ENCODE measurements around the gene IL1R2. TPM values are rescaled to one million over a fixed set of nuclear protein-coding genes. Genes with fewer than 3 reads are reported as not detected.

Gene IL1R2
- total and polyA plus RNA-seq, 2 of the 13 experiments (the other 11 are each of a cell fraction or from before 2014, with no cell fraction given), result 3.6 to 7.3 TPM

DNA sequence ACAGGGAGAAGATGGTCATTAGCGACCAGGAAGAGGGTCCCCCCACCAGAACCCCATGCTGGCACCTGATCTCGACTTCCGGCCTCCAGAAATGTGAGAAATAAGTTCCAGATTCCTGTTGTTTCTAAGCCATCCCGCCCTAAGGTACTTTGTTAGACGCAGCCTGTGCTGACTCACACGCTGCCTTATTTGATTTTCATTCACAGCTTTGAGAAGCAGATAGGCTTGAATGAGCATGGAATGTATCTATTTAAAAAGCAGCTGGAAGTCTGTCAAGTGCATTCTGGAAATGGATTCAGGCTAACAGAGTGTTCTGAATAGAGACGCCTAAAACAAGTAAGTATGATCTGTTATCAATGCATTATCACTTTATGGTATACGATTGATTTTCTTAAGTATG lies 8.3 kb upstream of the IL1R2 start:
- DNase-seq (ENCODE audit: low spot score) (no peak), FAIRE-seq (no peak), ATAC-seq (no peak)
- BruUV-seq (replicated peaks), result no TSS peak
- Histone ChIP-seq H3K9me3 (ENCODE audit: low read length) (no peaks in the 10 kb centered on the region), H3K36me3 (replicated peaks in 1 of 2; ENCODE audit: control insufficient read depth in 1 of 2, insufficient read depth in 2 of 2, low read length in 2 of 2) (no peaks in the 10 kb centered on the region), H3K4me1 (ENCODE audit: insufficient read depth, low read length) (peaks cover 44% of the 10 kb centered on the region), H3K27ac (ENCODE audit: extremely low read length, insufficient read depth, low read length) (no peak overlapping the region), H3K79me2 (ENCODE audit: insufficient read depth, low read length) (no peaks in the 10 kb centered on the region), H3K4me2 (ENCODE audit: low read depth, low read length) (no peak overlapping the region), H3K27me3 (ENCODE audit: control insufficient read depth in 1 of 2, insufficient read depth in 2 of 2, low read length in 2 of 2) (peaks cover 3 to 18% of the 10 kb centered on the region in 2 experiments; a peak in 3 of 5 replicates), H2AFZ (ENCODE audit: low read length) (no peak overlapping the region), H3K4me3 (replicated peaks in 1 of 3; ENCODE audit: insufficient read depth in 1 of 3, low read depth in 2 of 3, low read length in 3 of 3) (no peak overlapping the region), H3K9ac (ENCODE audit: insufficient read depth, low read depth, low read length) (no peak overlapping the region), H4K20me1 (ENCODE audit: insufficient read depth, low read length) (no peaks in the 10 kb centered on the region)
- intact Hi-C loops (cut with micrococcal nuclease; ENCODE audit: unreplicated experiment) (loop anchor here (10.0 kb wide), 1 partner anchor 49 kb away; no protein-coding TSS in a partner anchor), in situ Hi-C loops (cut with HindIII; ENCODE audit: extremely low pct_ligation_motif_present, low pct_unique_long_range_greater_than_20kb) (loop anchor here (5.0 kb wide), 1 partner anchor 86 kb away; no protein-coding TSS in a partner anchor)
- WGBS (ENCODE audit: low lambda C conversion rate), result 36% methylated on average over 8 of the region's 8 CpGs
- ChIA-PET POLR2A (no interaction called here), CTCF (ENCODE audit: low intra/inter-chr PET ratio, low total read pairs) (no interaction called here)
- TF ChIP-seq ZNF282 (IDR thresholded peaks at IDR 0.05; ENCODE audit: partially characterized antibody), result no peak
- TF ChIP-seq, protein P1, sequence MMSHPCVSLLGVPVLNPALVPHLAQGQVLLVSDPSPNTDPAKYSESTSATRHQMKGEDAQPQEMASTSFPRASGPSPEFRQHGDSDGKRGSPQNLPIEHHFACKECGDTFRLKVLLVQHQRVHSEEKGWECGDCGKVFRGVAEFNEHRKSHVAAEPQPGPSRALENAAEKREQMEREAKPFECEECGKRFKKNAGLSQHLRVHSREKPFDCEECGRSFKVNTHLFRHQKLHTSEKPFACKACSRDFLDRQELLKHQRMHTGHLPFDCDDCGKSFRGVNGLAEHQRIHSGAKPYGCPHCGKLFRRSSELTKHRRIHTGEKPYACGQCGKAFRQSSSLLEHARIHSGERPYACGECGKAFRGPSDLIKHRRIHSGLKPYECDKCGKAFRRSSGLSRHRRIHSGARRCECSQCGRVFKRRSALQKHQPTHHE (CRISPR knock-in tag; IDR thresholded peaks at IDR 0.05; ENCODE audit: borderline replicate concordance), result no peak
- TF ChIP-seq, protein P2, sequence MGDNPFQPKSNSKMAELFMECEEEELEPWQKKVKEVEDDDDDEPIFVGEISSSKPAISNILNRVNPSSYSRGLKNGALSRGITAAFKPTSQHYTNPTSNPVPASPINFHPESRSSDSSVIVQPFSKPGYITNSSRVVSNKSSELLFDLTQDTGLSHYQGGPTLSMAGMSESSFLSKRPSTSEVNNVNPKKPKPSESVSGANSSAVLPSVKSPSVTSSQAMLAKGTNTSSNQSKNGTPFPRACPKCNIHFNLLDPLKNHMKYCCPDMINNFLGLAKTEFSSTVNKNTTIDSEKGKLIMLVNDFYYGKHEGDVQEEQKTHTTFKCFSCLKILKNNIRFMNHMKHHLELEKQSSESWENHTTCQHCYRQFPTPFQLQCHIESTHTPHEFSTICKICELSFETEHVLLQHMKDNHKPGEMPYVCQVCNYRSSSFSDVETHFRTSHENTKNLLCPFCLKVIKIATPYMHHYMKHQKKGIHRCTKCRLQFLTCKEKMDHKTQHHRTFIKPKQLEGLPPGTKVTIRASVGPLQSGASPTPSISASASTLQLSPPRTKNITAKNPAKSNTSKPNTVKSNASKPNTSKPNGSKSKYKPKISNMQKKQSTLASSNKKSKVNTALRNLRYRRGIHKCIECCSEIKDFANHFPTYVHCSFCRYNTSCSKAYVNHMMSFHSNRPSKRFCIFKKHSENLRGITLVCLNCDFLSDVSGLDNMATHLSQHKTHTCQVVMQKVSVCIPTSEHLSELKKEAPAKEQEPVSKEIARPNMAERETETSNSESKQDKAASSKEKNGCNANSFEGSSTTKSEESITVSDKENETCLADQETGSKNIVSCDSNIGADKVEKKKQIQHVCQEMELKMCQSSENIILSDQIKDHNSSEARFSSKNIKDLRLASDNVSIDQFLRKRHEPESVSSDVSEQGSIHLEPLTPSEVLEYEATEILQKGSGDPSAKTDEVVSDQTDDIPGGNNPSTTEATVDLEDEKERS (CRISPR knock-in tag; IDR thresholded peaks at IDR 0.05), result no peak
- TF ChIP-seq ZNF143 (CRISPR knock-in tag; IDR thresholded peaks at IDR 0.05), result no peak
- TF ChIP-seq, protein P3, sequence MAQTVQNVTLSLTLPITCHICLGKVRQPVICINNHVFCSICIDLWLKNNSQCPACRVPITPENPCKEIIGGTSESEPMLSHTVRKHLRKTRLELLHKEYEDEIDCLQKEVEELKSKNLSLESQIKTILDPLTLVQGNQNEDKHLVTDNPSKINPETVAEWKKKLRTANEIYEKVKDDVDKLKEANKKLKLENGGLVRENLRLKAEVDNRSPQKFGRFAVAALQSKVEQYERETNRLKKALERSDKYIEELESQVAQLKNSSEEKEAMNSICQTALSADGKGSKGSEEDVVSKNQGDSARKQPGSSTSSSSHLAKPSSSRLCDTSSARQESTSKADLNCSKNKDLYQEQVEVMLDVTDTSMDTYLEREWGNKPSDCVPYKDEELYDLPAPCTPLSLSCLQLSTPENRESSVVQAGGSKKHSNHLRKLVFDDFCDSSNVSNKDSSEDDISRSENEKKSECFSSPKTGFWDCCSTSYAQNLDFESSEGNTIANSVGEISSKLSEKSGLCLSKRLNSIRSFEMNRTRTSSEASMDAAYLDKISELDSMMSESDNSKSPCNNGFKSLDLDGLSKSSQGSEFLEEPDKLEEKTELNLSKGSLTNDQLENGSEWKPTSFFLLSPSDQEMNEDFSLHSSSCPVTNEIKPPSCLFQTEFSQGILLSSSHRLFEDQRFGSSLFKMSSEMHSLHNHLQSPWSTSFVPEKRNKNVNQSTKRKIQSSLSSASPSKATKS (CRISPR knock-in tag; IDR thresholded peaks at IDR 0.05), result no peak
- TF ChIP-seq, protein P4, sequence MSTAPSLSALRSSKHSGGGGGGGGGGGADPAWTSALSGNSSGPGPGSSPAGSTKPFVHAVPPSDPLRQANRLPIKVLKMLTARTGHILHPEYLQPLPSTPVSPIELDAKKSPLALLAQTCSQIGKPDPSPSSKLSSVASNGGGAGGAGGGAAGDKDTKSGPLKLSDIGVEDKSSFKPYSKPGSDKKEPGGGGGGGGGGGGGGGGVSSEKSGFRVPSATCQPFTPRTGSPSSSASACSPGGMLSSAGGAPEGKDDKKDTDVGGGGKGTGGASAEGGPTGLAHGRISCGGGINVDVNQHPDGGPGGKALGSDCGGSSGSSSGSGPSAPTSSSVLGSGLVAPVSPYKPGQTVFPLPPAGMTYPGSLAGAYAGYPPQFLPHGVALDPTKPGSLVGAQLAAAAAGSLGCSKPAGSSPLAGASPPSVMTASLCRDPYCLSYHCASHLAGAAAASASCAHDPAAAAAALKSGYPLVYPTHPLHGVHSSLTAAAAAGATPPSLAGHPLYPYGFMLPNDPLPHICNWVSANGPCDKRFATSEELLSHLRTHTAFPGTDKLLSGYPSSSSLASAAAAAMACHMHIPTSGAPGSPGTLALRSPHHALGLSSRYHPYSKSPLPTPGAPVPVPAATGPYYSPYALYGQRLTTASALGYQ (CRISPR knock-in tag; IDR thresholded peaks at IDR 0.05), result no peak
- no peak for TF ChIP-seq ZNF431 (CRISPR knock-in tag; IDR thresholded peaks at IDR 0.05; ENCODE audit: borderline replicate concordance, low read depth)
- no peak for TF ChIP-seq ZC3H13 (CRISPR knock-in tag; IDR thresholded peaks at IDR 0.05)
- TF ChIP-seq, protein P5, sequence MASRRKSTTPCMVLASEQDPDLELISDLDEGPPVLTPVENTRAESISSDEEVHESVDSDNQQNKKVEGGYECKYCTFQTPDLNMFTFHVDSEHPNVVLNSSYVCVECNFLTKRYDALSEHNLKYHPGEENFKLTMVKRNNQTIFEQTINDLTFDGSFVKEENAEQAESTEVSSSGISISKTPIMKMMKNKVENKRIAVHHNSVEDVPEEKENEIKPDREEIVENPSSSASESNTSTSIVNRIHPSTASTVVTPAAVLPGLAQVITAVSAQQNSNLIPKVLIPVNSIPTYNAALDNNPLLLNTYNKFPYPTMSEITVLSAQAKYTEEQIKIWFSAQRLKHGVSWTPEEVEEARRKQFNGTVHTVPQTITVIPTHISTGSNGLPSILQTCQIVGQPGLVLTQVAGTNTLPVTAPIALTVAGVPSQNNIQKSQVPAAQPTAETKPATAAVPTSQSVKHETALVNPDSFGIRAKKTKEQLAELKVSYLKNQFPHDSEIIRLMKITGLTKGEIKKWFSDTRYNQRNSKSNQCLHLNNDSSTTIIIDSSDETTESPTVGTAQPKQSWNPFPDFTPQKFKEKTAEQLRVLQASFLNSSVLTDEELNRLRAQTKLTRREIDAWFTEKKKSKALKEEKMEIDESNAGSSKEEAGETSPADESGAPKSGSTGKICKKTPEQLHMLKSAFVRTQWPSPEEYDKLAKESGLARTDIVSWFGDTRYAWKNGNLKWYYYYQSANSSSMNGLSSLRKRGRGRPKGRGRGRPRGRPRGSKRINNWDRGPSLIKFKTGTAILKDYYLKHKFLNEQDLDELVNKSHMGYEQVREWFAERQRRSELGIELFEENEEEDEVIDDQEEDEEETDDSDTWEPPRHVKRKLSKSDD (CRISPR knock-in tag; IDR thresholded peaks at IDR 0.05; ENCODE audit: low read depth), result no peak
- TF ChIP-seq ZKSCAN5 (CRISPR knock-in tag; IDR thresholded peaks at IDR 0.05), result no peak
- TF ChIP-seq ZNF678 (CRISPR knock-in tag; IDR thresholded peaks at IDR 0.05), result no peak
- TF ChIP-seq NFE2L1 (CRISPR knock-in tag; IDR thresholded peaks at IDR 0.05; ENCODE audit: borderline replicate concordance), result no peak
- TF ChIP-seq ZNF558 (CRISPR knock-in tag; IDR thresholded peaks at IDR 0.05; ENCODE audit: borderline replicate concordance), result no peak
